Measurements from ENCODE around the gene RUVBL2.
A peak's percentile ranks its signal among the peaks of the same experiment; 100 is the strongest.

RUVBL2 gene

GRCh38 chr19:48982280-48982679 lies 11.4 kb upstream of the RUVBL2 start:
- H3K27ac Mint-ChIP-seq, result no peak overlapping the region
- H3K27me3 Mint-ChIP-seq (ENCODE audit: low read depth), result no peaks in the 10 kb centered on the region
- peaks cover 9% of the 10 kb centered on the region for H3K4me1 Mint-ChIP-seq
- H3K9me3 Mint-ChIP-seq, result no peaks in the 10 kb centered on the region
- H3K36me3 Mint-ChIP-seq (ENCODE audit: low read depth), result peaks cover 50% of the 10 kb centered on the region
- TF ChIP-seq CTCF (IDR thresholded peaks at IDR 0.05; ENCODE audit: unreplicated experiment in 3 of 3), result no peak
- H3K4me3 Mint-ChIP-seq, result no peak overlapping the region

GRCh38 chr19:48985711-48986110 lies 8.0 kb upstream of the RUVBL2 start:
- Mint-ChIP-seq H3K4me1 (peaks cover 13% of the 10 kb centered on the region), H3K4me3 (no peak overlapping the region), H3K27ac (no peak overlapping the region), H3K36me3 (ENCODE audit: low read depth) (peaks cover 58% of the 10 kb centered on the region), H3K27me3 (ENCODE audit: low read depth) (no peaks in the 10 kb centered on the region), H3K9me3 (no peaks in the 10 kb centered on the region)
- no peak for TF ChIP-seq CTCF (IDR thresholded peaks at IDR 0.05; ENCODE audit: unreplicated experiment in 3 of 3)

- Mint-ChIP-seq H3K9me3 (no peaks in the 10 kb centered on the region), H3K4me3 (no peak overlapping the region), H3K27ac (no peak overlapping the region), H3K36me3 (ENCODE audit: low read depth) (peaks cover 61% of the 10 kb centered on the region), H3K27me3 (ENCODE audit: low read depth) (no peaks in the 10 kb centered on the region), H3K4me1 (peaks cover 18% of the 10 kb centered on the region)
- no peak for TF ChIP-seq CTCF (IDR thresholded peaks at IDR 0.05; ENCODE audit: unreplicated experiment in 3 of 3)
Observed at GRCh38 chr19:48986211-48986610, 7.5 kb upstream of the RUVBL2 start.

GRCh38 chr19:48987323-48987722 lies 6.4 kb upstream of the RUVBL2 start:
- Mint-ChIP-seq H3K9me3 (no peaks in the 10 kb centered on the region), H3K36me3 (ENCODE audit: low read depth) (peaks cover 52% of the 10 kb centered on the region), H3K27me3 (ENCODE audit: low read depth) (no peaks in the 10 kb centered on the region), H3K4me1 (peaks cover 23% of the 10 kb centered on the region), H3K4me3 (no peak overlapping the region), H3K27ac (no peak overlapping the region)
- no peak for TF ChIP-seq CTCF (IDR thresholded peaks at IDR 0.05; ENCODE audit: unreplicated experiment in 3 of 3)

GRCh38 chr19:48988286-48988685 lies 5.4 kb upstream of the RUVBL2 start:
- no peaks in the 10 kb centered on the region for H3K9me3 Mint-ChIP-seq
- no peak for TF ChIP-seq CTCF (IDR thresholded peaks at IDR 0.05; ENCODE audit: unreplicated experiment in 3 of 3)
- H3K4me3 Mint-ChIP-seq, result no peak overlapping the region
- H3K27ac Mint-ChIP-seq, result peak overlapping the region in 1 of 3 experiments; percentile 59
- H3K4me1 Mint-ChIP-seq, result peaks cover 25% of the 10 kb centered on the region
- peaks cover 45% of the 10 kb centered on the region for H3K36me3 Mint-ChIP-seq (ENCODE audit: low read depth)
- H3K27me3 Mint-ChIP-seq (ENCODE audit: low read depth), result no peaks in the 10 kb centered on the region

GRCh38 chr19:48988860-48989259 lies 4.8 kb upstream of the RUVBL2 start:
- no peaks in the 10 kb centered on the region for H3K27me3 Mint-ChIP-seq (ENCODE audit: low read depth)
- H3K4me3 Mint-ChIP-seq, result no peak overlapping the region
- peaks cover 40% of the 10 kb centered on the region for H3K36me3 Mint-ChIP-seq (ENCODE audit: low read depth)
- H3K4me1 Mint-ChIP-seq, result peaks cover 29% of the 10 kb centered on the region
- TF ChIP-seq CTCF (IDR thresholded peaks at IDR 0.05; ENCODE audit: unreplicated experiment in 3 of 3), result no peak
- H3K27ac Mint-ChIP-seq, result peak overlapping the region in 1 of 3 experiments; percentile 46
- no peaks in the 10 kb centered on the region for H3K9me3 Mint-ChIP-seq
